Astrocyte (in vitro differentiated cells and primary cell): ENCODE data around the gene SLC29A1. TPM values are rescaled to one million over a fixed set of nuclear protein-coding genes. Genes with fewer than 3 reads are reported as not detected.

Source experiments
- DNase-seq: peaks from one replicate; pipeline ENCODE4 v3.0.0-alpha.2; 2010; ENCODE audit warnings: low read depth
- FAIRE-seq: peaks from 2 replicates; lab custom pipeline; 2011; peaks lifted over from hg19 to GRCh38; lab: Jason Lieb, UNC
- H2AFZ ChIP-seq: 2 replicates; pipeline ENCODE4 v1.6.0; 2012; ENCODE audit warnings: low read depth, low read length, inconsistent platforms
- H3K27ac ChIP-seq: 2 replicates; pipeline ENCODE4 v1.5.1; 2011; ENCODE audit warnings: low read depth, low read length, inconsistent platforms
- H3K27me3 ChIP-seq: 2 replicates; pipeline ENCODE4 v1.6.0; 2011; ENCODE audit warnings: low read length, inconsistent platforms; ENCODE audit not compliant: insufficient read depth
- H3K36me3 ChIP-seq: 2 replicates; pipeline ENCODE4 v1.5.1; 2011; ENCODE audit warnings: low read length, inconsistent platforms; ENCODE audit not compliant: insufficient read depth
- H3K4me1 ChIP-seq: 2 replicates; pipeline ENCODE4 v1.5.1; 2011; ENCODE audit warnings: low read length, inconsistent platforms; ENCODE audit not compliant: insufficient read depth
- H3K4me2 ChIP-seq: 2 replicates; pipeline ENCODE4 v1.6.0; 2012; ENCODE audit warnings: low read length, inconsistent platforms
- H3K4me3 ChIP-seq: 2 replicates; pipeline ENCODE4 v1.5.1; 2011; ENCODE audit warnings: low read depth, mild to moderate bottlenecking, low read length, inconsistent platforms; ENCODE audit not compliant: insufficient read depth
- H3K79me2 ChIP-seq: 2 replicates; pipeline ENCODE4 v1.6.0; 2012; ENCODE audit warnings: mild to moderate bottlenecking, low read length, inconsistent platforms; ENCODE audit not compliant: insufficient read depth
- H3K9ac ChIP-seq: 2 replicates; pipeline ENCODE4 v1.6.0; 2012; ENCODE audit warnings: mild to moderate bottlenecking, low read length, inconsistent platforms
- H3K9me3 ChIP-seq: 2 replicates; pipeline ENCODE4 v1.5.1; 2012; ENCODE audit warnings: low read depth, mild to moderate bottlenecking, low read length, inconsistent platforms; ENCODE audit not compliant: insufficient read depth
- H4K20me1 ChIP-seq: 2 replicates; pipeline ENCODE4 v1.6.0; 2012; ENCODE audit warnings: low read length, inconsistent platforms; ENCODE audit not compliant: insufficient read depth
- H3K27ac Mint-ChIP-seq: one replicate; pipeline ENCODE4 v1.8.0; 2021; ENCODE audit warnings: mild to moderate bottlenecking, mixed read lengths; ENCODE audit not compliant: unreplicated experiment
- H3K27me3 Mint-ChIP-seq: one replicate; pipeline ENCODE4 v1.8.0; 2021; ENCODE audit warnings: low read depth, mixed read lengths; ENCODE audit not compliant: unreplicated experiment
- H3K36me3 Mint-ChIP-seq: one replicate; pipeline ENCODE4 v1.8.0; 2021; ENCODE audit warnings: low read depth, mixed read lengths; ENCODE audit not compliant: unreplicated experiment
- H3K4me1 Mint-ChIP-seq: one replicate; pipeline ENCODE4 v1.8.0; 2021; ENCODE audit warnings: low read depth, mixed read lengths; ENCODE audit not compliant: unreplicated experiment
- H3K4me3 Mint-ChIP-seq: one replicate; pipeline ENCODE4 v1.8.0; 2021; ENCODE audit warnings: mild to moderate bottlenecking, moderate library complexity, mixed read lengths; ENCODE audit not compliant: unreplicated experiment
- H3K9me3 Mint-ChIP-seq: one replicate; pipeline ENCODE4 v1.8.0; 2021; ENCODE audit warnings: mild to moderate bottlenecking, mixed read lengths; ENCODE audit not compliant: unreplicated experiment
- EZH2 ChIP-seq: IDR thresholded peaks from 2 replicates; pipeline ENCODE4 v1.6.1; 2012; ENCODE audit warnings: mild to moderate bottlenecking, low read length, inconsistent platforms; ENCODE audit not compliant: insufficient read depth
- total RNA-seq: library from RNA; stranded (reverse); gene quantifications from 2 replicates; pipeline ENCODE4 v1.2.1, GENCODE V29; 2021
- TF ChIP-seq, protein P1 (sequence below): IDR thresholded peaks from 2 replicates; pipeline ENCODE4 v1.5.1; 2011; ENCODE audit warnings: low read depth, mild to moderate bottlenecking, inconsistent platforms, low read length, moderate library complexity; ENCODE audit not compliant: insufficient read depth

SLC29A1 gene
- total RNA-seq, 1 donor from 2014 or later, result 15.3 TPM

DNA sequence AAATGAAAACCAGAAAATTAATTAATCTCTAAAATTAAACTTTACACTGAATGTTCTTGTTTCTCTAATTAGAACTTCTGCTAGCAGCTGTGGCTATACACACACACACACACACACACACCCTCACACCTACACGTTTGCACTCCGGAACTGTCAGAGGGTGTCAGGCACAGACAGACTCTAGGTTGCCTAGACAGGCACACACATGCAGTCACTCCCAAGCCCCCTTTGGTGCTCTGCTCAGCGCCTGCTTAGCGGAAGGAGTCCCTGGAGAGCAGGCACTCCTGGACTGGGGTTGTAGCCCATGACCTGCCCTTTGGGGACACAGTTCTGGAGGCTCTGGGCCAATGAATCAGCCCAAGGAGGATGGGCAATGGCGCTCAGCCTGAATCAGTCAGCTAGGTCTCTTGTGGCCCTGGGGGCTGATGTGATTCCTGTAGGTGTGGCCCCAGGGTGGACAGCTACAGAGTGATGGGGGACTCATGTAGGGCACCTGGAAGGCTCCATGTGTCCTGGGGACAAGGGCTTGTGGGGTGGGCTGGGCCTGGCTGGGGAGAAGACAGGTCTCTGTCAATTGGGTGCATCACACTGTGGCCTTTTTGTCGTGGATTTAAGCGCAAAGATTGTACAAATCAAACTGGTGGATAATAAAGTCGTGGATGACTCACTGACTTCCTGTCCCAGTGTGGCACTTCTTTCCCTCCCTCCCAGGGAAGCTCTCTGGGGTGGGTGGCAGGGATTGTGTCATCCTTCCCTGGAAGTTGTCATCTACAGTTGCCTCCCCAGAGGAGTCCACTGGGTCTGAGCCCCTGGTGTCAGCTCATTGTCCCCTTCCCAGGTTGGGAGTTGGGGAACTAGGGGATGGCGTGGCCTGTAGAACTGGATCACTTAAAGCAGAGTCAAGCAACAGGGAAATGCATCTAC is 55.6 kb downstream of the SLC29A1 start:
- H2AFZ ChIP-seq, result no peak overlapping the region
- DNase-seq, result no peak
- H3K9me3 ChIP-seq, result no peaks in the 10 kb centered on the region
- no peak overlapping the region for H3K27ac ChIP-seq
- Mint-ChIP-seq H3K27ac (no peak overlapping the region), H3K4me3 (no peak overlapping the region), H3K9me3 (peaks cover 2% of the 10 kb centered on the region), H3K4me1 (peaks cover 4% of the 10 kb centered on the region), H3K27me3 (peaks cover 54% of the 10 kb centered on the region), H3K36me3 (peaks cover 2% of the 10 kb centered on the region)
- H3K79me2 ChIP-seq, result no peaks in the 10 kb centered on the region
- no peaks in the 10 kb centered on the region for H3K36me3 ChIP-seq
- no peak overlapping the region for H3K9ac ChIP-seq
- H3K4me1 ChIP-seq, result no peaks in the 10 kb centered on the region
- TF ChIP-seq, protein P1, sequence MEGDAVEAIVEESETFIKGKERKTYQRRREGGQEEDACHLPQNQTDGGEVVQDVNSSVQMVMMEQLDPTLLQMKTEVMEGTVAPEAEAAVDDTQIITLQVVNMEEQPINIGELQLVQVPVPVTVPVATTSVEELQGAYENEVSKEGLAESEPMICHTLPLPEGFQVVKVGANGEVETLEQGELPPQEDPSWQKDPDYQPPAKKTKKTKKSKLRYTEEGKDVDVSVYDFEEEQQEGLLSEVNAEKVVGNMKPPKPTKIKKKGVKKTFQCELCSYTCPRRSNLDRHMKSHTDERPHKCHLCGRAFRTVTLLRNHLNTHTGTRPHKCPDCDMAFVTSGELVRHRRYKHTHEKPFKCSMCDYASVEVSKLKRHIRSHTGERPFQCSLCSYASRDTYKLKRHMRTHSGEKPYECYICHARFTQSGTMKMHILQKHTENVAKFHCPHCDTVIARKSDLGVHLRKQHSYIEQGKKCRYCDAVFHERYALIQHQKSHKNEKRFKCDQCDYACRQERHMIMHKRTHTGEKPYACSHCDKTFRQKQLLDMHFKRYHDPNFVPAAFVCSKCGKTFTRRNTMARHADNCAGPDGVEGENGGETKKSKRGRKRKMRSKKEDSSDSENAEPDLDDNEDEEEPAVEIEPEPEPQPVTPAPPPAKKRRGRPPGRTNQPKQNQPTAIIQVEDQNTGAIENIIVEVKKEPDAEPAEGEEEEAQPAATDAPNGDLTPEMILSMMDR, result no peak
- no peak for TF ChIP-seq EZH2
- no peak for FAIRE-seq
- H3K4me2 ChIP-seq, result no peak overlapping the region
- H3K27me3 ChIP-seq, result peaks cover 20% of the 10 kb centered on the region
- H3K4me3 ChIP-seq, result no peak overlapping the region
- H4K20me1 ChIP-seq, result no peaks in the 10 kb centered on the region

Other genes with a start within 250 kb of the SLC29A1 start
- gene MRPL14, start 96.1 kb upstream of the SLC29A1 start, total RNA-seq, result 53.4 and 56.1 TPM in 2 replicates
- 86.6 and 95.6 TPM in 2 replicates for gene TMEM63B, start 96.0 kb upstream of the SLC29A1 start, total RNA-seq
- gene CAPN11, start 64.8 kb upstream of the SLC29A1 start, total RNA-seq, result not detected in 2 replicates
- gene MYMX, start 6.7 kb upstream of the SLC29A1 start, total RNA-seq, result not detected in 2 replicates
- gene HSP90AB1, start 23.5 kb downstream of the SLC29A1 start, total RNA-seq, result 859 and 914 TPM in 2 replicates
- 61.8 and 66.6 TPM in 2 replicates for gene SLC35B2, start 33.9 kb downstream of the SLC29A1 start, total RNA-seq
- gene NFKBIE, start 42.0 kb downstream of the SLC29A1 start, total RNA-seq, result 10.1 and 11.0 TPM in 2 replicates
- gene TMEM151B, start 46.9 kb downstream of the SLC29A1 start, total RNA-seq, result 0.07 and 0.09 TPM in 2 replicates
- gene AARS2, start 89.8 kb downstream of the SLC29A1 start, total RNA-seq, result 10.9 and 12.3 TPM in 2 replicates
- gene SPATS1, start 119.1 kb downstream of the SLC29A1 start, total RNA-seq, result not detected in 2 replicates
- gene CDC5L, start 164.1 kb downstream of the SLC29A1 start, total RNA-seq, result 16.8 and 18.2 TPM in 2 replicates